Tibial artery (tissue), 4 donors: ENCODE measurements around the gene ADAMTS2.

Experiments
- DNase-seq, 2 donors: peaks; one replicate each; pipeline ENCODE4 v3.0.0-alpha.2; 2019
- H3K27ac ChIP-seq, 2 donors: fragments of 200-600 bp; sonication (generic) in 1 of 2; 1 replicate in 1 of 2; 2 replicates in 1 of 2; pipeline ENCODE4 v1.5.1; 2018 to 2019; ENCODE audit warnings: mild to moderate bottlenecking in 1 of 2
- H3K27me3 ChIP-seq, 2 donors: fragments of 200-600 bp; sonication (generic) in 1 of 2; one replicate each; pipeline versions ENCODE4 v1.5.1 to v1.6.0; 2016 to 2019
- H3K36me3 ChIP-seq, 3 donors: fragments of 200-600 bp; sonication (generic) in 2 of 3; one replicate each; pipeline ENCODE4 v1.5.1; 2016 to 2019; ENCODE audit warnings: mild to moderate bottlenecking in 2 of 3
- H3K4me1 ChIP-seq, 4 donors: fragments of 200-600 bp; sonication (generic) in 2 of 4; 1 replicate in 3 of 4; 2 replicates in 1 of 4; pipeline ENCODE4 v1.5.1; 2016 to 2019
- H3K4me3 ChIP-seq, 2 donors: fragments of 200-600 bp; sonication (generic) in 1 of 2; 1 replicate in 1 of 2; 2 replicates in 1 of 2; pipeline ENCODE4 v1.5.1; 2018 to 2019; ENCODE audit warnings: mild to moderate bottlenecking in 2 of 2
- H3K9me3 ChIP-seq, 3 donors: fragments of 200-600 bp; sonication (generic) in 1 of 3; one replicate each; pipeline ENCODE4 v1.5.1; 2016 to 2019
- CTCF ChIP-seq, 2 experiments: fragments of 200-600 bp in 1 of 2; fragments of 450-650 bp in 1 of 2; IDR thresholded peaks; one replicate each; pipeline ENCODE4 v1.5.1; 2017 to 2019; ENCODE audit warnings: antibody characterized with exemption in 2 of 2, mild to moderate bottlenecking in 1 of 2, moderate library complexity in 1 of 2
- intact Hi-C: fragments of 100-400 bp; cut with DNase I; formaldehyde crosslinking; loops from one replicate; pipeline ENCODE4 v1.15.0; 2023; ENCODE audit warnings: low total_unique reads

ADAMTS2 gene

GRCh38 chr5:179307931-179308471 lies 37.3 kb downstream of the ADAMTS2 start:
- H3K36me3 ChIP-seq = no peaks in the 10 kb centered on the region
- peak in 1 of 2 donors; percentile 59 for DNase-seq
- no peak overlapping the region for H3K4me3 ChIP-seq
- H3K9me3 ChIP-seq = peaks cover 0 to 15% (median 0%) of the 10 kb centered on the region in 3 donors
- H3K4me1 ChIP-seq = peaks cover 0 to 29% (median 12%) of the 10 kb centered on the region in 4 donors
- intact Hi-C loops = no loop called here
- H3K27me3 ChIP-seq = no peaks in the 10 kb centered on the region
- no peak overlapping the region for H3K27ac ChIP-seq
- TF ChIP-seq CTCF (IDR thresholded peaks at IDR 0.05) = no peak

- H3K27ac ChIP-seq = peak overlapping the region; percentile 56 to 68
- peak in 1 of 2 donors; percentile 64 for DNase-seq
Observed at GRCh38 chr5:179307013-179307800, 38.1 kb downstream of the ADAMTS2 start.

DNA sequence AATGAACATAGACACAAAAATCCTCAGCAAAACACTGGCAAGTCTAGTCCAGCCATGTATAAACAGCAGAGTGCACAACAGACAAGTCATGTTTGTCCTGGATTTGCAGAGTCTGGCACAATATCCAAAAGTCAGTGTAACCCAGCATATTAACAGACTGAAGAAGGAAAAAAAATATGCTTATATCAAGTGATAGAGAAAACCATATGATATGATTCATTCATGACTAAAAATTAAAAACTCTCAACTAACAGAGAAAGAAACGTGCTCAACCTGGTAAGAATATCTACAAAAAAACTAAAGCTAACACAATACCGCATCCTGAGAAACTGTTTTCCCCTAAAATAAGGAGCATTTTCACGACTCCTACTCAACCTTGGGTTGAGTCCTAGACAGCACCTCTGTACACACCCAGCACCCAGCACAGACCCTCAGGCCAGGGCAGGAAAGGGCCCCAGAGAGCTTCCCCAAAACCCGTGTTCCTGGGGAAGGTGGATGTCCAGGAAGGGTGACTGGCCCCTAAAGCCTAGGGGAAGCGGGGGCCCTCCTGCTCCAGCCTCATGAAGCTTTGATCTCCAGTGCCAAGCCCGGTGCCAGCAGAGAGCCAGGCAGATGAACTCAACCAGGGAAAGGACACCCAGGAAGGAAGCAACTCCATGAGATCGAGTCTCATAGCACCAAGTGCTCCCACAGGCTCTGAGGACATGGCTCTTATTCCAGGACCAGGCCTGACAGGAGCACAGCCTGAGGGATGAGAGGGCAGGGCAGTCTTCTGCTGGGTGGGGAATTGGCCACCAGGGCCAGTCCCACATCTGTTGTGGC lies 38.9 kb downstream of the ADAMTS2 start:
- Histone ChIP-seq H3K4me3 (no peak overlapping the region), H3K27ac (peak overlapping the region; percentile 56 to 68), H3K4me1 (peaks cover 0 to 45% (median 18%) of the 10 kb centered on the region in 4 donors), H3K9me3 (peaks cover 0 to 15% (median 0%) of the 10 kb centered on the region in 3 donors), H3K36me3 (no peaks in the 10 kb centered on the region), H3K27me3 (no peaks in the 10 kb centered on the region)
- intact Hi-C loops = no loop called here
- TF ChIP-seq CTCF (IDR thresholded peaks at IDR 0.05) = no peak
- DNase-seq = peak; percentile 3 to 54

More at GRCh38 chr5:179307013-179307800, 38.1 kb downstream of the ADAMTS2 start:
- Histone ChIP-seq H3K4me1 (peaks cover 0 to 36% (median 15%) of the 10 kb centered on the region in 4 donors), H3K36me3 (no peaks in the 10 kb centered on the region), H3K4me3 (no peak overlapping the region), H3K27me3 (no peaks in the 10 kb centered on the region), H3K9me3 (peaks cover 0 to 15% (median 0%) of the 10 kb centered on the region in 3 donors)
- intact Hi-C loops = no loop called here
- no peak for TF ChIP-seq CTCF (IDR thresholded peaks at IDR 0.05)

- DNase-seq = no peak
- H3K27me3 ChIP-seq = no peaks in the 10 kb centered on the region
- H3K27ac ChIP-seq = peak overlapping the region; percentile 46 to 71
- peaks cover 0 to 15% (median 0%) of the 10 kb centered on the region in 3 donors for H3K9me3 ChIP-seq
- no peak for TF ChIP-seq CTCF (IDR thresholded peaks at IDR 0.05)
- peaks cover 0 to 59% (median 18%) of the 10 kb centered on the region in 4 donors for H3K4me1 ChIP-seq
- H3K4me3 ChIP-seq = no peak overlapping the region
- intact Hi-C loops = no loop called here
- no peaks in the 10 kb centered on the region for H3K36me3 ChIP-seq
Observed at GRCh38 chr5:179304871-179305270, 40.4 kb downstream of the ADAMTS2 start.

GRCh38 chr5:179304466-179304865 lies 40.8 kb downstream of the ADAMTS2 start:
- DNase-seq = no peak
- peaks cover 0 to 15% (median 0%) of the 10 kb centered on the region in 3 donors for H3K9me3 ChIP-seq
- no peak overlapping the region for H3K4me3 ChIP-seq
- intact Hi-C loops = no loop called here
- no peaks in the 10 kb centered on the region for H3K27me3 ChIP-seq
- peaks cover 0 to 59% (median 18%) of the 10 kb centered on the region in 4 donors for H3K4me1 ChIP-seq
- no peaks in the 10 kb centered on the region for H3K36me3 ChIP-seq
- H3K27ac ChIP-seq = peak overlapping the region; percentile 62 to 71
- TF ChIP-seq CTCF (IDR thresholded peaks at IDR 0.05) = no peak
